SK-N-SH treated with all-trans-retinoic acid at 6 μM for 48 hours (cell line): ENCODE results near the gene PEX26.

Experiments used
- ATAC-seq: fragments of 200-7000 bp; cut with Tn5 transposase; 3 replicates; pipeline ENCODE4 v1.9.1; 2020; ENCODE audit warnings: mild to moderate bottlenecking, moderate library complexity
- ARNTL ChIP-seq: fragments of 450-650 bp; formaldehyde crosslinking; IDR thresholded peaks from 2 replicates; pipeline ENCODE4 v1.5.0; 2020; ENCODE audit warnings: low read depth, mild to moderate bottlenecking, moderate library complexity, borderline replicate concordance
- BACH2 ChIP-seq: fragments of 250-450 bp; sonication (Bioruptor Pico); IDR thresholded peaks from 2 replicates; pipeline ENCODE4 v1.9.0; 2021; ENCODE audit warnings: mild to moderate bottlenecking, borderline replicate concordance
- CREB5 ChIP-seq: fragments of 250-450 bp; sonication (Bioruptor Pico); IDR thresholded peaks from 2 replicates; pipeline ENCODE4 v1.5.1; 2020; ENCODE audit warnings: low read depth, mild to moderate bottlenecking, moderate library complexity
- CSDC2 ChIP-seq: fragments of 250-450 bp; sonication (Bioruptor Pico); IDR thresholded peaks from 2 replicates; pipeline ENCODE4 v1.5.0; 2020; ENCODE audit warnings: mild to moderate bottlenecking, moderate library complexity
- CSRNP3 ChIP-seq: fragments of 250-450 bp; sonication (Bioruptor Pico); IDR thresholded peaks from 2 replicates; pipeline ENCODE4 v1.5.1; 2021; ENCODE audit warnings: mild to moderate bottlenecking, moderate library complexity
- ESRRG ChIP-seq: fragments of 250-450 bp; sonication (Bioruptor Pico); IDR thresholded peaks from 2 replicates; pipeline ENCODE4 v1.6.1; 2021; ENCODE audit warnings: mild to moderate bottlenecking
- GLIS3 ChIP-seq: fragments of 250-450 bp; sonication (Bioruptor Pico); IDR thresholded peaks from 2 replicates; pipeline ENCODE4 v1.5.0; 2020; ENCODE audit warnings: mild to moderate bottlenecking, moderate library complexity
- ISL1 ChIP-seq: fragments of 250-450 bp; sonication (Bioruptor Pico); IDR thresholded peaks from 2 replicates; pipeline ENCODE4 v2.1.2; 2022; ENCODE audit warnings: mild to moderate bottlenecking, moderate library complexity
- OSR1 ChIP-seq: fragments of 250-450 bp; sonication (Bioruptor Pico); IDR thresholded peaks from 2 replicates; pipeline ENCODE4 v1.8.0; 2022; ENCODE audit warnings: moderate library complexity, mild to moderate bottlenecking, inconsistent platforms
- PATZ1 ChIP-seq: fragments of 250-450 bp; sonication (Bioruptor Pico); IDR thresholded peaks from 2 replicates; pipeline ENCODE4 v1.8.0; 2020; ENCODE audit warnings: mild to moderate bottlenecking, moderate library complexity, borderline replicate concordance
- POU6F1 ChIP-seq: fragments of 250-450 bp; sonication (Bioruptor Pico); IDR thresholded peaks from 2 replicates; pipeline ENCODE4 v1.8.0; 2021; ENCODE audit warnings: low read depth, mild to moderate bottlenecking, moderate library complexity, borderline replicate concordance
- PPARA ChIP-seq: fragments of 250-450 bp; sonication (Bioruptor Pico); IDR thresholded peaks from 2 replicates; pipeline ENCODE4 v1.5.0; 2020; ENCODE audit warnings: mild to moderate bottlenecking, borderline replicate concordance
- RARB ChIP-seq: fragments of 250-450 bp; sonication (Bioruptor Pico); IDR thresholded peaks from 2 replicates; pipeline ENCODE4 v1.8.0; 2021; ENCODE audit warnings: mild to moderate bottlenecking, moderate library complexity
- SNAI2 ChIP-seq: fragments of 250-450 bp; sonication (Bioruptor Pico); IDR thresholded peaks from 2 replicates; pipeline ENCODE4 v1.5.0; 2020; ENCODE audit warnings: mild to moderate bottlenecking, moderate library complexity
- TCF4 ChIP-seq: fragments of 250-450 bp; sonication (Bioruptor Pico); IDR thresholded peaks from 2 replicates; pipeline ENCODE4 v1.8.0; 2021; ENCODE audit warnings: mild to moderate bottlenecking, moderate library complexity, borderline replicate concordance
- TOX ChIP-seq: fragments of 250-450 bp; sonication (Bioruptor Pico); IDR thresholded peaks from 2 replicates; pipeline ENCODE4 v1.8.0; 2021; ENCODE audit warnings: mild to moderate bottlenecking, moderate library complexity, borderline replicate concordance
- TSHZ2 ChIP-seq: fragments of 250-450 bp; sonication (Bioruptor Pico); IDR thresholded peaks from 2 replicates; pipeline ENCODE4 v1.5.0; 2020; ENCODE audit warnings: mild to moderate bottlenecking, moderate library complexity
- ZC3H10 ChIP-seq: fragments of 250-450 bp; sonication (Bioruptor Pico); IDR thresholded peaks from 2 replicates; pipeline ENCODE4 v1.5.1; 2021; ENCODE audit warnings: mild to moderate bottlenecking, moderate library complexity
- ZFP3 ChIP-seq: fragments of 250-450 bp; sonication (Bioruptor Pico); IDR thresholded peaks from 2 replicates; pipeline ENCODE4 v1.5.0; 2020; ENCODE audit warnings: mild to moderate bottlenecking, moderate library complexity
- ZNF565 ChIP-seq: fragments of 450-650 bp; formaldehyde crosslinking; conservative IDR thresholded peaks from 2 replicates; pipeline ENCODE4 v1.5.0; 2020; ENCODE audit warnings: low read depth, mild to moderate bottlenecking, moderate library complexity
- ZNF70 ChIP-seq: fragments of 450-650 bp; formaldehyde crosslinking; IDR thresholded peaks from 2 replicates; pipeline ENCODE4 v1.5.0; 2020; ENCODE audit warnings: mild to moderate bottlenecking, moderate library complexity

PEX26 gene

GRCh38 chr22:18059094-18059417 lies 18.7 kb upstream of the PEX26 start (continued):
- TF ChIP-seq TSHZ2 (CRISPR knock-in tag) (no peak), PPARA (CRISPR knock-in tag) (no peak), OSR1 (CRISPR knock-in tag) (no peak), ZFP3 (CRISPR knock-in tag) (no peak)
- TF ChIP-seq, all 23 proteins: peak for 0

GRCh38 chr22:18059473-18059872 lies 18.3 kb upstream of the PEX26 start:
- ATAC-seq = no peak
- TF ChIP-seq CSRNP3 (no peak), PATZ1 (no peak), CSDC2 (CRISPR knock-in tag) (no peak), ARNTL (CRISPR knock-in tag) (no peak), TCF4 (CRISPR knock-in tag) (no peak), TSHZ2 (CRISPR knock-in tag) (no peak), RARB (no peak), ZNF565 (no peak), TOX (no peak), ZC3H10 (CRISPR knock-in tag) (no peak), ISL1 (no peak), SNAI2 (CRISPR knock-in tag) (no peak), BACH2 (no peak), GLIS3 (no peak), CREB5 (CRISPR knock-in tag) (no peak), POU6F1 (no peak), ZFP3 (CRISPR knock-in tag) (no peak)

GRCh38 chr22:18059991-18060390 lies 17.8 kb upstream of the PEX26 start:
- no peak for ATAC-seq
- TF ChIP-seq TSHZ2 (CRISPR knock-in tag) (no peak), ZNF70 (CRISPR knock-in tag) (no peak), ESRRG (no peak), OSR1 (CRISPR knock-in tag) (no peak), CREB5 (CRISPR knock-in tag) (no peak), PPARA (CRISPR knock-in tag) (no peak), BACH2 (no peak), TCF4 (CRISPR knock-in tag) (no peak), CSRNP3 (no peak)
